Gastrocnemius medialis (tissue), 4 donors: ENCODE measurements around the gene RGMA. TPM values are rescaled to one million over a fixed set of nuclear protein-coding genes. Genes with fewer than 3 reads are reported as not detected.

Source experiments
- ATAC-seq, 2 donors: fragments of 150-250 bp; one replicate each; pipeline ENCODE4 v1.9.1; 2016
- DNase-seq, 2 donors: peaks; one replicate each; pipeline ENCODE4 v3.0.0-alpha.2; 2019
- H3K27ac ChIP-seq, 4 donors: fragments of 200-600 bp; sonication (generic); 1 replicate in 1 of 4; 2 replicates in 3 of 4; pipeline ENCODE4 v1.5.1; 2016 to 2018; ENCODE audit warnings: mild to moderate bottlenecking in 2 of 4, moderate library complexity in 1 of 4
- H3K27me3 ChIP-seq, 3 donors: fragments of 200-600 bp; sonication (generic) in 2 of 3; 1 replicate in 1 of 3; 2 replicates in 2 of 3; pipeline versions ENCODE4 v1.5.1 to v1.6.0; 2016 to 2019; ENCODE audit warnings: mild to moderate bottlenecking in 1 of 3, moderate library complexity in 1 of 3
- H3K36me3 ChIP-seq, 2 donors: fragments of 200-600 bp; sonication (generic) in 1 of 2; one replicate each; pipeline ENCODE4 v1.5.1; 2017 to 2018
- H3K4me1 ChIP-seq, 2 donors: fragments of 200-600 bp; sonication (generic) in 1 of 2; one replicate each; pipeline ENCODE4 v1.5.1; 2016 to 2017; ENCODE audit warnings: mild to moderate bottlenecking in 2 of 2
- H3K4me3 ChIP-seq, 4 donors: fragments of 200-600 bp; sonication (generic) in 3 of 4; 1 replicate in 1 of 4; 2 replicates in 3 of 4; pipeline ENCODE4 v1.5.1; 2016 to 2019; ENCODE audit warnings: mild to moderate bottlenecking in 2 of 4
- H3K9me3 ChIP-seq, 3 donors: fragments of 200-600 bp; sonication (generic) in 2 of 3; 1 replicate in 1 of 3; 2 replicates in 2 of 3; pipeline ENCODE4 v1.5.1; 2016 to 2019
- CTCF ChIP-seq, 5 experiments: fragments of 450-650 bp in 3 of 5; fragments of 200-600 bp in 2 of 5; sonication (generic) in 2 of 5; IDR thresholded peaks in 4 of 5; conservative IDR thresholded peaks in 1 of 5; 1 replicate in 4 of 5; 2 replicates in 1 of 5; pipeline ENCODE4 v1.5.1; 2016 to 2019; ENCODE audit warnings: antibody characterized with exemption in 5 of 5, mild to moderate bottlenecking in 3 of 5, moderate library complexity in 3 of 5
- POLR2A ChIP-seq, 2 donors: fragments of 450-650 bp; IDR thresholded peaks; one replicate each; pipeline ENCODE4 v1.6.1; 2017; ENCODE audit warnings: antibody characterized with exemption in 2 of 2, mild to moderate bottlenecking in 2 of 2, moderate library complexity in 2 of 2
- in situ Hi-C, 4 donors: fragments of 200-750 bp; cut with MboI; loops; one replicate each; pipeline versions ENCODE4 v1.15.0 to v1.8.0; 2017; ENCODE audit warnings: low sequenced_read_pairs in 4 of 4
- intact Hi-C: fragments of 100-400 bp; cut with DNase I; formaldehyde crosslinking; loops from one replicate; pipeline ENCODE4 v1.15.1; 2023; ENCODE audit warnings: low total_unique reads
- total RNA-seq, 4 donors: library from RNA; depleted of rRNA; stranded (reverse); fragments of >200 nt; gene quantifications; one replicate each; pipeline versions ENCODE4 v1.1.0 to v1.2.3, GENCODE V29; 2016

RGMA gene
- total RNA-seq, 4 donors from 2014 or later, result 150 to 290 (median 184) TPM

GRCh38 chr15:93126148-93126547 lies 37.1 kb upstream of the RGMA start:
- no peak for ATAC-seq
- no peaks in the 10 kb centered on the region for H3K4me1 ChIP-seq
- no peak for TF ChIP-seq POLR2A (IDR thresholded peaks at IDR 0.05)
- in situ Hi-C loops (no loop called here), intact Hi-C loops (loop anchor here (5.0 kb wide), 1 partner anchor 394 kb away; no protein-coding TSS in a partner anchor)
- no peaks in the 10 kb centered on the region for H3K36me3 ChIP-seq
- no peak overlapping the region for H3K4me3 ChIP-seq
- H3K27me3 ChIP-seq, result no peaks in the 10 kb centered on the region
- no peaks in the 10 kb centered on the region for H3K9me3 ChIP-seq
- no peak for DNase-seq
- H3K27ac ChIP-seq, result peak overlapping the region in 3 of 4 donors; percentile 20 to 59 (median 27)

GRCh38 chr15:93124126-93124525 lies 35.1 kb upstream of the RGMA start:
- intact Hi-C loops, result no loop called here
- ATAC-seq, result no peak
- Histone ChIP-seq H3K4me3 (no peak overlapping the region), H3K27me3 (no peaks in the 10 kb centered on the region), H3K9me3 (no peaks in the 10 kb centered on the region), H3K27ac (peak overlapping the region in 1 of 4 donors; percentile 2), H3K4me1 (no peaks in the 10 kb centered on the region), H3K36me3 (no peaks in the 10 kb centered on the region)
- TF ChIP-seq POLR2A (IDR thresholded peaks at IDR 0.05) (no peak), CTCF (IDR thresholded peaks at IDR 0.05 in 4 of 5, conservative IDR thresholded peaks at IDR 0.05 in 1 of 5) (no peak)
- no peak for DNase-seq
- in situ Hi-C loops, result no loop called here

- in situ Hi-C loops (no loop called here), intact Hi-C loops (no loop called here)
- H3K36me3 ChIP-seq, result no peaks in the 10 kb centered on the region
- H3K27me3 ChIP-seq, result no peaks in the 10 kb centered on the region
- H3K9me3 ChIP-seq, result no peaks in the 10 kb centered on the region
- peak in 1 of 2 donors; percentile 37 for DNase-seq
- no peak for TF ChIP-seq CTCF (IDR thresholded peaks at IDR 0.05 in 4 of 5, conservative IDR thresholded peaks at IDR 0.05 in 1 of 5)
- TF ChIP-seq POLR2A (IDR thresholded peaks at IDR 0.05), result no peak
- peak; percentile 59 for ATAC-seq
- H3K4me3 ChIP-seq, result no peak overlapping the region
- no peaks in the 10 kb centered on the region for H3K4me1 ChIP-seq
- peak overlapping the region in 3 of 4 donors; percentile 30 to 57 (median 41) for H3K27ac ChIP-seq
Observed at GRCh38 chr15:93121973-93122910, 33.2 kb upstream of the RGMA start.

GRCh38 chr15:93121107-93121506 lies 32.1 kb upstream of the RGMA start:
- DNase-seq (no peak), ATAC-seq (no peak)
- Histone ChIP-seq H3K4me1 (no peaks in the 10 kb centered on the region), H3K9me3 (no peaks in the 10 kb centered on the region), H3K27me3 (no peaks in the 10 kb centered on the region), H3K27ac (no peak overlapping the region), H3K36me3 (no peaks in the 10 kb centered on the region), H3K4me3 (no peak overlapping the region)
- intact Hi-C loops (no loop called here), in situ Hi-C loops (no loop called here)
- no peak for TF ChIP-seq POLR2A (IDR thresholded peaks at IDR 0.05)
- TF ChIP-seq CTCF (IDR thresholded peaks at IDR 0.05 in 4 of 5, conservative IDR thresholded peaks at IDR 0.05 in 1 of 5), result no peak

- ATAC-seq (no peak), DNase-seq (no peak)
- in situ Hi-C loops, result no loop called here
- Histone ChIP-seq H3K36me3 (no peaks in the 10 kb centered on the region), H3K4me1 (no peaks in the 10 kb centered on the region), H3K9me3 (no peaks in the 10 kb centered on the region), H3K4me3 (no peak overlapping the region), H3K27me3 (no peaks in the 10 kb centered on the region), H3K27ac (no peak overlapping the region)
- intact Hi-C loops, result no loop called here
- no peak for TF ChIP-seq CTCF (IDR thresholded peaks at IDR 0.05 in 4 of 5, conservative IDR thresholded peaks at IDR 0.05 in 1 of 5)
- no peak for TF ChIP-seq POLR2A (IDR thresholded peaks at IDR 0.05)
Observed at GRCh38 chr15:93118904-93119303, 29.9 kb upstream of the RGMA start.
